ENCODE data around the gene HYAL1.

GRCh38 chr3:50297384-50297775, 6.0 kb downstream of the HYAL1 start:
- TF ChIP-seq EP300 (IDR thresholded peaks at IDR 0.05) (no peak), CTCF (IDR thresholded peaks at IDR 0.05) (no peak)
